NCI-H1417 (cell line): ENCODE data around the gene CFAP100.

Experiments
- DNase-seq, 3 experiments: peaks; one replicate each; lab custom pipeline; 2025; lab: John Stamatoyannopoulos, UW

The CFAP100 gene

DNA sequence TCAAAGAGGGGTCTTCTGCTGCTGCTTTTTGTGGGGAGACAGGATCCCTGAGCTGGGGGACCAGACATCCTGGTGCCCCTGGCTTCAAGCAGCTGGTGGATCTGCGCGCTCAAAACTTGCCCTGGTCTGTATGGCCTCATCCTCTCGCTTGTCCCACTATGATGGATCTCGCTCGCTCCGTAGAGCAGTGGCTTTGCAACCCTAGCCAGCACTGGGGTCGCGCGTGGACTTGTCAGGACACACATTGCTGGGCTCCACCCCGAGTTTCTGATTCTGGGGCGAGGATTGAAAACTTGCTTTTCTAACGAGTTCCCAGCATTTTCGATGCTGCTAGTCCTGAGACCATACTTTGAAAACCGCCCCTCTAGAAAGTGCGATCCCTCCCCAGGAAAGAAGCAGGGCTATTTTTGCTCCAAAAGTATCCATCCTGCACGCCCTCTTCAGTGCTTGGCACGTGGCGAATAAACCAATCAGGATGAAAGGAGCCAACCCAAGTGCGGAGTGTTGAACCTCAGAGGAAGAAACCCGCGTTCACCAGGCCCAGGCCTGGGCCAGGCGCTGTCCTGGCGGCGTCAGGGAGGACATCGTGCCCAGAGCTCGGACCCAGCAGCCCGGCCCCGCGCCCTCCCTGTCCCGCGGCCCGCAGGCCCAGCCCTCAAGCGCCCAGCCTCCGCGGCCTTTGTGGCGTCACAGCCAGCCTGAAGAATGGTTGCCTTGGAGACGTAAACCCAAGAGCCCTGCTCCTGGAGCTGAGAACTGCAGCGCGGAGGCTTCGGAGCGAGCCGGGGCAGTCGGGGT lies at the start of gene CFAP100:
CFAP100 (plus strand) TSS at position 731 of the 798 bp plus-strand sequence. CDS start 1,092 bp downstream, outside the sequence.
- DNase-seq = peak; percentile 57 to 79 (median 60)

- no peak for DNase-seq
Observed at GRCh38 chr3:126345231-126345630, 49.5 kb upstream of the CFAP100 start.

GRCh38 chr3:126345641-126346460 lies 48.9 kb upstream of the CFAP100 start:
- no peak for DNase-seq

DNA sequence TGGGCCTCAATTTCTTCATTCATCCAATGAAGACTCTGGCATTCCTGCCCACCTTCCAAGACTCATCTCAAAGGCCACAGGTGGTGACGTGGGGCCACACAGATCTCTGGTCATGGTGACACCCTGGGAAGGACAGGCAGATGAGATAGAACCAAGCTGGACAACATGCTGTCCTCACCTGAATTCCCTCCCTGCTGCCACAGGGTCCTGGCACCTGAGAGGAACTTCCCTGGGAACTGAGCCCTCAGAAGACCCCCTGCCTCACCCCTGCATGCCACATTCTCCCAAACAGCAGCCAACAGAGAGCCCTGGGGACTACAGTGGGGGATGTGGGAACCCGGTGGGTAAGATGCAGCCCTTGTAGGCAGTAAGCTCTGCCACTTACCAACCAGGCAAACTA lies 48.2 kb upstream of the CFAP100 start:
- DNase-seq = no peak

- DNase-seq = no peak
Observed at GRCh38 chr3:126347543-126348161, 47.1 kb upstream of the CFAP100 start.

DNA sequence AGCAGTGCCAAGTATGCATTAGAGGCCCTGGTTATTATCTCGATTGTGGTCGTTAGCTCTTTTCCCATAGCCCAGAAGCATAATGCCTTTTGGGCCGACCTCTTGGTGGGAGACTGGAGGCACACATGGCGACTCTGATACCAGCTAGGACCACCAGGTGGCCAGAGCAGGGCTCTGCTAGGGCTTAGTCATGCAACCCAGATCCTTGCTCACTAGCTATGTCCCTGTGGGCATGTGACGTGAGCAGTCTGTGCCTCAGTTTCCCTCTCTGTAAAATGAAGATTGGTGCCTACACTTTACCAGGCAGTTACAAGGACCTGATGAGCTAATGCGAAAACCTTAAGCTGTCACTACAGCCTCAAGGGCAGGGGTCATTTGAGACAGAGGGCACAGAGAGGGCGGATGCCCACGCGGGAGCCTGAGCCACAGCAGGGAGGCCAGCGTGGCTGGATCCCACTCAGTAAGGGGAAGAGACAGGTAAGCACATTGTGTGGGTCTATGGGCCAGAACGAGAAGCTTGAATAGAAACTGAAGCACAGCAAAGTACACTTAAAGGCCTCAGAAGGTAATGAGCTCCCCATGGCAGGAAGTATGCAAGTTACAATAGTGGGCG lies 46.3 kb upstream of the CFAP100 start:
- DNase-seq = no peak

GRCh38 chr3:126349071-126349470 lies 45.6 kb upstream of the CFAP100 start:
- no peak for DNase-seq

- no peak for DNase-seq
Observed at GRCh38 chr3:126349611-126350501, 44.9 kb upstream of the CFAP100 start.

DNA sequence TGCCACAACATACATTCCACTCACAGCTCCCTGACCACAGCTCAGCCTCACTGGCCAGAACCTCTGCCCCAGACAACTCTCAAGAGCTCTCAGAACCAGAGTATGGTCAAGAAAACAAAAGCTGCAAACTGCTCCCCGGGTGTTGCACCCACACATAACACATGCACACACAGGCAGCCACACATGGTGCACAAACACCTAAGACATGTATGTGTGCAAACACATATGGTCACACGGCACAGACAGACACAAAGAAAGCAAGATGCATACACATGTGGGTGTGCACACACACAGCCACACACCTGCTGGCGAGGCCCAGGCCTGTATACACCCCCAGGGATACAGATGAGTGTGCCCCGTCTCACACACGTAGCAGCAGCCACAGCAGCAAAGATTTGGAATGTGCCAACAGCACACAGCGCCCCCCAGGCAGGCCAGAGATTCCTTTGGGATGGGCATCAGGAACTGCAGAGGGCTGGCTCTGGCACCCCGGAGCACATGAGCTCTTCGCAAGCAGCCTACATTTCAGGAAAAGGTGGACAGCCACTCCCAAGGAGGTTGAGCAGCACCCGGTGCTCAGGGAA lies 44.1 kb upstream of the CFAP100 start:
- DNase-seq = no peak

DNA sequence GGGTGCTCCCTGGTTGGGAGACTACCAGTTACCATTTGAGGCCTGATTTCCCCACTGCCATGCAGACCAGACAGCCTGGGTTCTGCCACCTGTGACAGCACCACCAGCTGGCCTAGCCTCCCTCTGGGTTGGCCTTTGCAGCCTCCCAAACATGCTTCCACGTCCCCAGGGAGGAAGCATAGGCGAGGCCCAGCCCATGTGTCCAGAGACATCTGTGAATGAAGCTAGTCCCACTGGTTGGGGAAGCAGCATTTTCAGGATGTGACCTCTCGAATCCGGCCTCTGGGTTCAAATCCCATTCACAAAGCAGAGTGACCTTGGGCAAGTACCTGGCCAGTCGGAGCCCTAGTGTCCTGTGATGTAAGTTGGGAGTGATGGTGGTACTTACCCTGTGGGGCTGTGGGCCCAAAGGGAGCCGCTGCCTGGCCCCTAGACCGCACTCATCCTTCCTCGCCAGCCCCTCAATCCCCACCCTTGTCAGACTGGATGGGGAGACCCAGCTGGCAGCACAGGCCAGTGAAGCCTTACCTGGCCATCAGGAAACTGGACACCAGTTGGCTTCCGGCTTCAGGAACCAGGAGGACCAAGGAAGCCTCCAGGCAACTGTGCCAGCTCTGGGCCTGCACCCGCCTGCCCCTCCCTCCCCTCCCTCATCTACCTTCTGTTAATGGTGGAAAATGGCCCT lies 43.5 kb upstream of the CFAP100 start:
- DNase-seq = no peak

DNA sequence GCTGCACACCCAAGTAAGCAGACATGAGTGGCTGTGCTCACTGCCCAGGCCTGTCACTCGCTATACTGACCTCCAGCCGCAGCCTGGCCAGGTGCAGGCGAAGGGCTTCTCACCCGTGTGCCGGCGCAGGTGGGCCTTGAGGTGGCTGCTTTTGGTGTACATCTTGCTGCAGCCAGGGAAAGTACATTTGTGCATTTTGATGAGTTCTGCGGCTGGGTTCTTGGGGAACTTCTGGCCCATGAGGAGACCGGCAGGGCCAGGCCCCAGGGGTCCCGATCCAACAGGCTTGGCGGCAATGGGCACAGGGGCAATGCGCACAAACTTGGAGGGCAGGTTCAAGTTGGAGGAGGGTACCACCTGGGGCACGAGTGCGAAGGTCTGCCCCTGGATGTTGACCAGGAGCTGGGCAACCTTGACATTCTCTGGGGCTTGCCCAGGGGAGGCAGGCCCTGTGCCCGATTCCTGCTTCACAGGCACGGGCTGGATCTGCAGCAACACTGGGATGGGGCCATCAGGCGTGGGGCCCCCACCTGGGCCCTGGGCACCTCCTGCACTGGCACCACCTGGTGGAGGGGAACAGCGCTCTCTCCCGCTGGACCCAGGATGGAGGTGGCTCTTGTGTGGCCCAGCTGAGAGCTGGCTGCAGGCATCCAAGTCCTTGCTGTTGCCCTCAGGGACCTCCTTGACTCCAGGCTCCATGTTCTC lies 42.8 kb upstream of the CFAP100 start:
- no peak for DNase-seq

DNA sequence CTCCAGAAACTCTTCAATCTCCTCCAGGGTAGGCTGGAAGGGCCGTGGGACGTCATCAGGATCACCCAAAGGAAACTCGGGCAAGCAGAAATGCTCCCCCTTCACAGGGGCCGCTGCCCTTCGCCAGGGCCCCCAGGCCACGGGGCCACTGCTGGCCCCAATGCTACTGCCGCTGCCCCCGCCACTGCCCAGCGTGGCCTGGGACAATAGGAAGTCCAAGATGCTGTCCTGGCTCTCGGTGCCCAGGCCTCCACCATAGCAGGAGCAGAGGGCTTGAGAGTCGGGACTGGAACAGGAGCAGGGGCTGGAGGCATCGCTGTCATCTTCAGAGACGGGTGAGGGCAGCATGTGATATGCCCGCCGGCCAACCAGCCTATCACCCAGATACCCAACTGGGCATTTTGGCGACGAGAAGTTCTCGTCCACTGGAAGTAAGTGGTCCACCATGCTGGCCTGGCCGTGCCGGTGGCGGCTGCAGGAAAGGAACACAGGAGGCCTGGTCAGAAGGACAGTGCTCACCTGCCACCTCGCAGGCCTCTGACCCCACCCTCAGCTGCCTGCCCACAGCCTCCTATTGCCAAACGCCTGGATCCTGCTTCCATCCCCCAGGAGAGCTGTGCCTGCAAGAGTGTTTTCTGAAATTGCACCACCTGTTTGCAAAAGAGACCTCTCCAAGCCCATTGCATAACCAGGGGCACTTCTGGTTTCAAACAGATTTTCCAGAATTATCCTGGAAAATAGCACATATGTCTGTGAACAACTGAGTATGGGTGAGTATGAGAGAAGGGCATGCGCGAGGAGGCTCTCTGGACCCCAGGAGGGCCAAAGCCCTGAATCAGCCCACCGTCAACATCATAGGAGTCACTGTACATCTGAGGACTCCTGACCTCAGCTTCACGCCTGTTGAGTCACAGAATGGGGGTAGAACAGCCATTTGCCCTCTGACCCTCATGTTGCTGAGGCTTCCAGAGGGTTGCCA lies 41.9 kb upstream of the CFAP100 start:
- no peak for DNase-seq

GRCh38 chr3:126353694-126354321 lies 40.9 kb upstream of the CFAP100 start:
- DNase-seq = no peak

GRCh38 chr3:126354776-126355175 lies 39.9 kb upstream of the CFAP100 start:
- no peak for DNase-seq

DNA sequence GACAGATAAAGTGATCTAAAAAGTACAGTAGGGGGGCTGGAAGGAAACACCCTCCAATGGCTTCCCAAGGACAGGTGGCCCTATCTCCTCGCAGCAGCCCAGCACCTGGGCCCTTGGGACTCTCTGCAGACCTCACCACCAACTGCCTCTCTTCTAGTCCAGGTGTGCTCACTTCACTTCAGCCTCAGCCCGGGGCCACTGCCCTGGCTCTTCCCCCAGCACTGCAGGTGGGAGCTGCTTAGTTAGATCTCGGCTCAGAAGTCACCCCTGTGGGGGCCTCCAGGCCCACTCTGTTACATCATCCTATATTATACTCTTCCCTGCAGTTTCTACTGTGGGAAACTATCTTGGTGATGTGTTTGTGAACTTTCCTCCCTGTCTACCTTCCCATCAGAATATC lies 39.5 kb upstream of the CFAP100 start:
- DNase-seq = no peak

DNA sequence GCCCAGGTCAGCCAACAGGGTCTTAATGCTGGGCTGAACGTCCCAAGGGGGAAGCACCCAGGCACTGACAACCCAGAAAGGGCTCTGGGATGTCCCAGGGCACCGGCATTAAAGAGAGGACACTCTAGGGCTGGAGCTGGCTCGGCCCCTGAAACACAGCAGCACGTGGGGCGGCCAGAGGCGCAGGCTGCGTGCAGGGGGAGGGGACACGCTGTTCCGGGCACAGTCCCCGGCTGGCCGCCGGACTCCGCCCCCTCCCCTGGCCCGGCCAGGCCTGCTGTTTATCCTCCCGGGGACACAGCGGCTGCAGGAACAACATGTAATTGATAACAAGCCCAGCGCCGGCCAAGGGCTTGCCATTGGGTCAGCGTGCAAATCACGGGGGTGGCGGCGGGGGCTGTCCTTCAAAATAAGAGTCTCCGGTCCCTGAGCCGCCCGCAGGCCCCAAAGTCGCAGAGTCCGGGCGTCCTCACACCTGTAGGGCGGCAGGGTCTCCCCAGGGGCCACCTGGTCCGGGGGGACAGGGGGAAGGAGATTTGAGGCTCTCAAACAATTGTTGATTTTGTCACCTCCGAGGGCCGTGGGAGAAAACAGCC lies 38.8 kb upstream of the CFAP100 start:
- DNase-seq = peak in 2 of 3 experiments; percentile 48 to 65
